GM12865 (cell line): ENCODE results near the gene MMRN1.

ENCODE experiments used
- DNase-seq: peaks from one replicate; pipeline ENCODE4 v3.0.0; 2010; ENCODE audit warnings: low read depth
- H3K4me3 ChIP-seq: 2 replicates; pipeline ENCODE4 v1.5.1; 2011; ENCODE audit warnings: mild to moderate bottlenecking, low read depth, low read length, control low read depth
- CTCF ChIP-seq: IDR thresholded peaks from 2 replicates; pipeline ENCODE4 v1.5.1; 2011; ENCODE audit warnings: low read length, control low read depth, low read depth, inconsistent platforms; ENCODE audit not compliant: insufficient read depth; ENCODE audit errors: missing control alignments

Gene MMRN1

GRCh38 chr4:89954906-89955695, 60.4 kb downstream of the MMRN1 start:
- no peak for DNase-seq
- no peak overlapping the region for H3K4me3 ChIP-seq
- no peak for TF ChIP-seq CTCF

GRCh38 chr4:89957046-89957926, 62.6 kb downstream of the MMRN1 start:
- no peak for TF ChIP-seq CTCF

GRCh38 chr4:89981789-89982334, 87.2 kb downstream of the MMRN1 start:
- no peak for DNase-seq
- no peak for TF ChIP-seq CTCF

More at GRCh38 chr4:89957046-89957926, 62.6 kb downstream of the MMRN1 start:
- H3K4me3 ChIP-seq = no peak overlapping the region
- DNase-seq = no peak

GRCh38 chr4:89988268-89988667, 93.6 kb downstream of the MMRN1 start:
- no peak overlapping the region for H3K4me3 ChIP-seq
- TF ChIP-seq CTCF = no peak
- no peak for DNase-seq

More at GRCh38 chr4:89981789-89982334, 87.2 kb downstream of the MMRN1 start:
- no peak overlapping the region for H3K4me3 ChIP-seq

- TF ChIP-seq CTCF = no peak
- no peak overlapping the region for H3K4me3 ChIP-seq
- DNase-seq = no peak
Measured at GRCh38 chr4:89992744-89993143, 98.1 kb downstream of the MMRN1 start.

- no peak overlapping the region for H3K4me3 ChIP-seq
- no peak for TF ChIP-seq CTCF
- DNase-seq = no peak
Measured at GRCh38 chr4:89994176-89994873, 99.7 kb downstream of the MMRN1 start.
